Gastrocnemius medialis (tissue), 4 donors: ENCODE results near the gene ADD1.
"Not testable (repeated sequence)": the region's sequence is repeated elsewhere in the genome, so short reads cannot be mapped to it uniquely, and the experiment has no call there.

Source experiments
- POLR2A ChIP-seq, 2 donors: fragments of 450-650 bp; IDR thresholded peaks; one replicate each; pipeline ENCODE4 v1.6.1; 2017; ENCODE audit warnings: antibody characterized with exemption in 2 of 2, mild to moderate bottlenecking in 2 of 2, moderate library complexity in 2 of 2
- TF ChIP-seq, protein P1 (sequence below), 5 experiments: fragments of 450-650 bp in 3 of 5; fragments of 200-600 bp in 2 of 5; sonication (generic) in 2 of 5; IDR thresholded peaks in 4 of 5; conservative IDR thresholded peaks in 1 of 5; 1 replicate in 4 of 5; 2 replicates in 1 of 5; pipeline ENCODE4 v1.5.1; 2016 to 2019; ENCODE audit warnings: antibody characterized with exemption in 5 of 5, mild to moderate bottlenecking in 3 of 5, moderate library complexity in 3 of 5

DNA sequence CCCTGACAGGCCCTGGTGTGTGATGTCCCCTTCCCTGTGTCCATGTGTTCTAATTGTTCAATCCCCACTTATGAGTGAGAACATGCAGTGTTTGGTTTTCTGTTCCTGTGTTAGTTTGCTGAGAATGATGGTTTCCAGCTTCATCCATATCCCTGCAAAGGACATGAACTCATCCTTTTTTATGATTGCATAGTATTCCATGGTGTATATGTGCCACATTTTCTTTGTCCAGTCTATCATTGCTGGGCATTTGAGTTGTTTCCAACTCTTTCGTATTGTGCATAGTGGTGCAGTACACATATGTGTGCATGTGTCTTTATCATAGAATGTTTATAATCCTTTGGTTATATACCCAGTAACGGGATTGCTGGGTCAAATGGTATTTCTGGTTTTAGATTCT, 73.1 kb downstream of the ADD1 start:
- TF ChIP-seq POLR2A (IDR thresholded peaks at IDR 0.05) = not testable (repeated sequence)
- TF ChIP-seq, protein P1, sequence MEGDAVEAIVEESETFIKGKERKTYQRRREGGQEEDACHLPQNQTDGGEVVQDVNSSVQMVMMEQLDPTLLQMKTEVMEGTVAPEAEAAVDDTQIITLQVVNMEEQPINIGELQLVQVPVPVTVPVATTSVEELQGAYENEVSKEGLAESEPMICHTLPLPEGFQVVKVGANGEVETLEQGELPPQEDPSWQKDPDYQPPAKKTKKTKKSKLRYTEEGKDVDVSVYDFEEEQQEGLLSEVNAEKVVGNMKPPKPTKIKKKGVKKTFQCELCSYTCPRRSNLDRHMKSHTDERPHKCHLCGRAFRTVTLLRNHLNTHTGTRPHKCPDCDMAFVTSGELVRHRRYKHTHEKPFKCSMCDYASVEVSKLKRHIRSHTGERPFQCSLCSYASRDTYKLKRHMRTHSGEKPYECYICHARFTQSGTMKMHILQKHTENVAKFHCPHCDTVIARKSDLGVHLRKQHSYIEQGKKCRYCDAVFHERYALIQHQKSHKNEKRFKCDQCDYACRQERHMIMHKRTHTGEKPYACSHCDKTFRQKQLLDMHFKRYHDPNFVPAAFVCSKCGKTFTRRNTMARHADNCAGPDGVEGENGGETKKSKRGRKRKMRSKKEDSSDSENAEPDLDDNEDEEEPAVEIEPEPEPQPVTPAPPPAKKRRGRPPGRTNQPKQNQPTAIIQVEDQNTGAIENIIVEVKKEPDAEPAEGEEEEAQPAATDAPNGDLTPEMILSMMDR (IDR thresholded peaks at IDR 0.05 in 4 of 5, conservative IDR thresholded peaks at IDR 0.05 in 1 of 5) = not testable (repeated sequence)
